H1 (cell line): ENCODE measurements around the gene PNISR. TPM values are rescaled to one million over a fixed set of nuclear protein-coding genes. Genes with fewer than 3 reads are reported as not detected.
A peak's percentile ranks its signal among the peaks of the same experiment; 100 is the strongest.

Source experiments
- ATF2 ChIP-seq: IDR thresholded peaks from 2 replicates; pipeline ENCODE4 v1.6.1; 2012; ENCODE audit warnings: low read length, inconsistent platforms
- CBX5 ChIP-seq: fragments of 300-800, 300-1000 bp; sonication (generic); IDR thresholded peaks from 2 replicates; pipeline ENCODE4 v1.7.1; 2016; ENCODE audit warnings: antibody characterized with exemption, low read length, low read depth
- CEBPB ChIP-seq: IDR thresholded peaks from 2 replicates; pipeline ENCODE4 v1.6.1; 2012; ENCODE audit warnings: low read depth, low read length
- CHD1 ChIP-seq: IDR thresholded peaks from 2 replicates; pipeline ENCODE4 v1.6.1; 2012; ENCODE audit warnings: low read depth, low read length, improper control_type of control experiment
- EGR1 ChIP-seq: IDR thresholded peaks from 2 replicates; pipeline ENCODE4 v1.6.1; 2011; ENCODE audit warnings: low read depth, low read length, borderline replicate concordance
- EZH2 ChIP-seq: fragments of 200-600 bp; sonication (generic); IDR thresholded peaks from 2 replicates; pipeline ENCODE4 v1.7.1; 2012; ENCODE audit warnings: low read depth, mild to moderate bottlenecking, moderate library complexity, low read length, inconsistent platforms; ENCODE audit not compliant: severe bottlenecking
- FOSL1 ChIP-seq: IDR thresholded peaks from 2 replicates; pipeline ENCODE4 v1.6.1; 2011; ENCODE audit warnings: mild to moderate bottlenecking, low read depth, low read length, moderate library complexity; ENCODE audit not compliant: insufficient read depth
- GABPA ChIP-seq: IDR thresholded peaks from 2 replicates; pipeline ENCODE4 v1.6.1; 2011; ENCODE audit warnings: mild to moderate bottlenecking, low read length, moderate library complexity, borderline replicate concordance; ENCODE audit not compliant: insufficient read depth
- JUN ChIP-seq: IDR thresholded peaks from 2 replicates; pipeline ENCODE4 v1.6.1; 2011; ENCODE audit warnings: low read depth, mild to moderate bottlenecking, improper control_type of control experiment, low read length
- KDM5A ChIP-seq: fragments of 200-600 bp; IDR thresholded peaks from 2 replicates; pipeline ENCODE4 v1.7.1; 2012; ENCODE audit warnings: mild to moderate bottlenecking, low read length, inconsistent platforms, mixed read lengths
- NRF1 ChIP-seq: IDR thresholded peaks from 2 replicates; pipeline ENCODE4 v1.6.1; 2011; ENCODE audit warnings: mild to moderate bottlenecking, low read depth, low read length, improper control_type of control experiment
- RAD21 ChIP-seq, 2 experiments: IDR thresholded peaks in 1 of 2; conservative IDR thresholded peaks in 1 of 2; 2 replicates each; pipeline ENCODE4 v1.6.1; 2011; ENCODE audit warnings: low read depth in 2 of 2, low read length in 2 of 2, improper control_type of control experiment in 1 of 2, inconsistent platforms in 1 of 2, mild to moderate bottlenecking in 1 of 2, moderate library complexity in 1 of 2
- RFX5 ChIP-seq: IDR thresholded peaks from 2 replicates; pipeline ENCODE4 v1.6.1; 2011; ENCODE audit warnings: low read depth, low read length, improper control_type of control experiment, borderline replicate concordance
- RXRA ChIP-seq: IDR thresholded peaks from 2 replicates; pipeline ENCODE4 v1.6.1; 2011; ENCODE audit warnings: low read depth, mild to moderate bottlenecking, low read length, moderate library complexity; ENCODE audit not compliant: insufficient read depth
- SIX5 ChIP-seq: IDR thresholded peaks from 2 replicates; pipeline ENCODE4 v1.6.1; 2011; ENCODE audit warnings: mild to moderate bottlenecking, low read depth, low read length
- SP1 ChIP-seq: IDR thresholded peaks from 2 replicates; pipeline ENCODE4 v1.6.1; 2011; ENCODE audit warnings: low read depth, low read length
- SP2 ChIP-seq: IDR thresholded peaks from 2 replicates; pipeline ENCODE4 v1.6.1; 2012; ENCODE audit warnings: mild to moderate bottlenecking, low read length, inconsistent platforms
- TEAD4 ChIP-seq: IDR thresholded peaks from 2 replicates; pipeline ENCODE4 v1.6.1; 2012; ENCODE audit warnings: low read depth, low read length, inconsistent platforms, mixed read lengths
- polyA plus RNA-seq, 7 experiments: library from polyadenylated mRNA; depleted of rRNA in 3 of 7; stranded (reverse) in 5 of 7; unstranded in 2 of 7; fragments of >200 nt in 5 of 7; fragments of 200-250 nt in 2 of 7; gene quantifications; 1 replicate in 5 of 7; 2 replicates in 1 of 7; 4 replicates in 1 of 7; pipeline versions ENCODE4 v1.2.1 to v1.2.3, GENCODE V29; 2011 to 2013; ENCODE audit warnings: missing spikeins in 2 of 7, mixed read lengths in 2 of 7
- total RNA-seq: library from RNA; stranded (reverse); fragmentation: NEBNext Ultra II Directional; extraction: Animal tissue kit (Norgen Biotek cat#: 25700); gene quantifications from 2 replicates; pipeline ENCODE4 v1.2.1, GENCODE V29; 2021
- TF ChIP-seq, protein P1 (sequence below): IDR thresholded peaks from 2 replicates; pipeline ENCODE4 v1.6.1; 2012; ENCODE audit warnings: inconsistent platforms
- TF ChIP-seq, protein P2 (sequence below): IDR thresholded peaks from 2 replicates; pipeline ENCODE4 v1.6.1; 2012; ENCODE audit warnings: inconsistent platforms

Gene PNISR
- total and polyA plus RNA-seq, 2 of the 8 experiments (the other 6 are each of a cell fraction or from before 2014, with no cell fraction given) = 41.1 to 134 TPM

- peak; percentile 45; the same call in 1 of the 2 replicates for TF ChIP-seq ATF2
- TF ChIP-seq RXRA = no peak
- TF ChIP-seq, protein P1, sequence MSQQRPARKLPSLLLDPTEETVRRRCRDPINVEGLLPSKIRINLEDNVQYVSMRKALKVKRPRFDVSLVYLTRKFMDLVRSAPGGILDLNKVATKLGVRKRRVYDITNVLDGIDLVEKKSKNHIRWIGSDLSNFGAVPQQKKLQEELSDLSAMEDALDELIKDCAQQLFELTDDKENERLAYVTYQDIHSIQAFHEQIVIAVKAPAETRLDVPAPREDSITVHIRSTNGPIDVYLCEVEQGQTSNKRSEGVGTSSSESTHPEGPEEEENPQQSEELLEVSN = peak; percentile 41; the same call in 1 of the 2 replicates
- TF ChIP-seq JUN = no peak
- TF ChIP-seq SIX5 = peak; percentile 43; the same call in 1 of the 2 replicates
- TF ChIP-seq CBX5 = no peak
- peak; percentile 73 for TF ChIP-seq CHD1
- no peak; the same call in none of the 2 replicates for TF ChIP-seq KDM5A
- TF ChIP-seq NRF1 = peak; percentile 83
- no peak for TF ChIP-seq FOSL1
- TF ChIP-seq TEAD4 = no peak
- no peak for TF ChIP-seq SP2
- TF ChIP-seq, protein P2, sequence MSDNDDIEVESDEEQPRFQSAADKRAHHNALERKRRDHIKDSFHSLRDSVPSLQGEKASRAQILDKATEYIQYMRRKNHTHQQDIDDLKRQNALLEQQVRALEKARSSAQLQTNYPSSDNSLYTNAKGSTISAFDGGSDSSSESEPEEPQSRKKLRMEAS = peak; percentile 91
- TF ChIP-seq RFX5 = no peak
- TF ChIP-seq EGR1 = peak; percentile 70; the same call in 1 of the 2 replicates
- no peak for TF ChIP-seq RAD21 (IDR thresholded peaks at IDR 0.05 in 1 of 2, conservative IDR thresholded peaks at IDR 0.05 in 1 of 2; ENCODE audit: low read depth in 2 of 2, low read length in 2 of 2)
- no peak for TF ChIP-seq SP1
- TF ChIP-seq GABPA = peak; percentile 93
- no peak for TF ChIP-seq EZH2
- no peak for TF ChIP-seq CEBPB
Measured at GRCh38 chr6:99424761-99425646, at the start of gene PNISR (continued).
